NCI-H2107 treated with DMSO at 0.1 percent for 48 hours (cell line): ENCODE data around the gene AMBRA1.
"Not testable (repeated sequence)": the region's sequence is repeated elsewhere in the genome, so short reads cannot be mapped to it uniquely, and the experiment has no call there.

ENCODE experiments used
- DNase-seq: peaks from one replicate; lab custom pipeline; 2025; ENCODE audit not compliant: unreplicated experiment; lab: John Stamatoyannopoulos, UW

Gene AMBRA1

GRCh38 chr11:46588131-46588530 lies 5.7 kb downstream of the AMBRA1 start:
- DNase-seq, result no peak

GRCh38 chr11:46583513-46583912 lies 10.3 kb downstream of the AMBRA1 start:
- not testable (repeated sequence) for DNase-seq

DNA sequence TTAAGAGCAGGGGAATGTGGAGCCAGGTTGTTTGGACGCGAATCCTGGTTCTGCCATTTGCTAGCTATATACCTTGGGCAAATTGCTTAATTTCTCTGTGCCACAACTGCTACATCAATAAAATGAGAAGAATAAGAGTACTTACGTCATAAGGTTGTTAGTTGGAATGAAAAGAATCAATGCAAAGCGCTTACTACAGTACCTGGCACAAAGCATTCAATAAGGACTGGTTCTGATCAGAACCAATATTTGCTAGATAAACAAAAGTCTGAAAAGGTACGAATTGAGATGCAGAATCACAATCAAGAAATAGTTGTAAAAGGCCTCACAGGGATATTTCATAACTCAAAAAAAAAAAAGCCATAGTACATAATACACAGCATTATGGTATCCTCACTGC lies 11.2 kb downstream of the AMBRA1 start:
- DNase-seq, result no peak

GRCh38 chr11:46577058-46577457 lies 16.8 kb downstream of the AMBRA1 start:
- DNase-seq, result no peak

DNA sequence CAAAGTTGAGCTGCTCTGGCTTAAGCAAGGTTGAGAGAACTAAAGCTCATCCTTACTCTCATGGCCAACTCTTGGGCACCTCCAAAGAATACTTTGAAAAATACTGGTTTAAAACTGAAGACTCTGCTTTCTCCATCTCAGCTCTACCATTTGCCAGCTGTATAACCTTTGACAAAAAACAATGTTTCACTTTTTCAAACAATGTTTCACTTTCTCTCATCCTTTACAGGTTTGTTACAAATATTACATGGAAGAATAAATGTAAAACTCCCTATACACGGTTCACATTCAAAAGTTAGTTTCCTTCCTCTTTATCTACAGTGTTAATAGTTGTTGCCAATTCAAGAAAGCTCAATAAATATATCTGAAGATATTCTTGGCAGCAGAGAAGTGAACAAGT lies 19.2 kb downstream of the AMBRA1 start:
- DNase-seq, result no peak

- no peak for DNase-seq
Observed at GRCh38 chr11:46570790-46571398, 22.9 kb downstream of the AMBRA1 start.

DNA sequence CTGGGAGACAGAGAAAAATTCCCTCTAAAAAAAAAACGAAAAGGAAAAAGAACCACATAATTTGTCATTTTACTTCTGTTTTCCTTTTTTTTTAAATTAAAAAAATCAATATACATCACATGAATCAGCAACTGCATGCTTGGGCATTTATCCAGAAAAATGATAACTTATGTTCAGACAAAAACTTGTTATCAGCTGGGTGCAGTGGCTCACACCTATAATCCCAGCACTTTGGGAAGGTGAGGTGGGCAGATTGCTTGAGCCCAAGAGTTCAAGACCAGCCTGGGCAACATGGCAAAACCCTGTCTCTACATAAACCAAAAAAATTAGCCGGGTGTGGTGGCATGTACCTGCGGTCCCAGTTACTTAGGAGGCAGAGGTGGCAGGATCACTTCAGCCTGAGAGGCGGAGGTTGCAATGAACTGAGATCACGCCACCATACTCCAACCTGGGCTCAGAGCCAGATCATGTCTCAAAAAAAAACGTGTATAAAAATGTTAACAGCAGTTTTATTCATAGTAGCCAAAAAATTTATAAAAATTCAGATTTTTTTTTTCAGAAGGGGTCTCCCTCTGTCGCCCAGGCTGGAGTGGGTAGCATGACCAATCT lies 28.5 kb downstream of the AMBRA1 start:
- no peak for DNase-seq

GRCh38 chr11:46564459-46564858 lies 29.4 kb downstream of the AMBRA1 start:
- no peak for DNase-seq

GRCh38 chr11:46562527-46562926 lies 31.3 kb downstream of the AMBRA1 start:
- no peak for DNase-seq

DNA sequence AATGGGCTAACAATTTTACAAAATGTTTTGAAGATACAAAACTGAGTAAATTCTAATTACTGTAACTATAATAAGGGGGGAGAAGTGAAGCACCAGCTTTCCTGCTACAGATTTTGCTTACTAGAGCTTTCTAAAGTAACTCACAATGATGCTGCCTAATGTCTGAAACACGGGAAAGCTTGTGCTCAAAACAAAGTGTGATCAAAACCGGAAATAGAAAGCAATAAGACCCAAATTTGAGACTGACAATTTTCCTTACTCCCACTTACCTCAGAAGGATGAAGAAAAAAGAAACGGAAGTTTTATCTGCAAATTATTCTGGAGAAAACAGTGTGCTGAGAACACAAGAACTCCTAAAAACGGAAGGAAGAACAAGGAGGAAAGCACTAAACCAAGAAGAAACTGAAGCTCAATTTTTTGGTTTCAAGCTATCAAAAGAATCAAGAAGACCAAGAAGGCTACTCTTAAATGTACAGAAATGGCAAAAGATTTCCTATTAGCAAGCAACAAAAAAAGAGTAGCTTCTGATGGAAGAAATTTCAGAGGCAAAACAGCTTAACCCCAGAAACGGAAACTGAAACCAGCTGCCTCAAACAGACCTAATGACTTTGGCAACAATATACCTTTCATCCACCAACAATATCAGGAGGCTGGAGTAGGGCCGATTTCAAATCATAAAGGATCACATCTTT lies 33.4 kb downstream of the AMBRA1 start:
- DNase-seq, result peak; percentile 78

- DNase-seq, result no peak
Observed at GRCh38 chr11:46559815-46560214, 34.0 kb downstream of the AMBRA1 start.

- no peak for DNase-seq
Observed at GRCh38 chr11:46557684-46558151, 36.1 kb downstream of the AMBRA1 start.

GRCh38 chr11:46555267-46556054 lies 38.4 kb downstream of the AMBRA1 start:
- peak; percentile 66 for DNase-seq

- no peak for DNase-seq
Observed at GRCh38 chr11:46554213-46555147, 39.3 kb downstream of the AMBRA1 start.

DNA sequence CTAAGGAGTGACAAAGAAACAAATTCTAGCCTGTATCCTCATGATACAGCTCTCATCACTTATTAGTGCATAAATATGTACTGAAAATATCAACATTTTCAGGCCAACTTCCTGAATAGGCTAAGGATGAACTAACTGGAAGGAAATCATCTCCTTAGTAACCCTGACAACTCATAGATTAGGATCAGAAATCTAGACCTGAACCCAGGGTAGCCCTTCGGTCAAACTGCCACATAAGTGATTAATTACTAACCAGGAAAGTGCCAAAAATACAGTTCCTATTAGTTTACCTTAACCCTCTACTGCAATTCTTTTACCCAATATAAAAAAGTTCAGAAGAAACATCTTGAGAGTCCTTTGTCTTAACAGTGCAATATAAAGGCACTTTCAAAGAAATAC lies 40.0 kb downstream of the AMBRA1 start:
- no peak for DNase-seq

DNA sequence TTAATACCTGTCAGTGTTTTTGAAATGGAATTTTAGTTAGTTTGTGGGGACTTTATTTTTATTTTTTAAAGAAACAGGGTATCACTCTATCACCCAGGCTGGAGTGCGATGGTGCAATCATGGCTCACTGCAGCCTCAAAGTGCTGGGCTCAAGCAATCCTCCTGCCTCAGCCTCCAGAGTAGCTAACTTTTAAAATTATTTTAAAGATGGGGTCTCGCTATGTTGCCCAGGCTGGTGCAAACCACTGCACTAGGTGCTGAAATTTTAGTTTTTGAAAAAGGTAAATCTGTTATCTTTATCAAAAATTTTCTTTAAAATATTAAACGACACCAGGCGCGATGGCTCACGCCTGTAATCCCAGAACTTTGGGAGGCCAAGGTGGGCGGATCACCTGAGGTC lies 42.6 kb downstream of the AMBRA1 start:
- DNase-seq, result no peak

GRCh38 chr11:46547579-46547978 lies 46.2 kb downstream of the AMBRA1 start:
- DNase-seq, result no peak

DNA sequence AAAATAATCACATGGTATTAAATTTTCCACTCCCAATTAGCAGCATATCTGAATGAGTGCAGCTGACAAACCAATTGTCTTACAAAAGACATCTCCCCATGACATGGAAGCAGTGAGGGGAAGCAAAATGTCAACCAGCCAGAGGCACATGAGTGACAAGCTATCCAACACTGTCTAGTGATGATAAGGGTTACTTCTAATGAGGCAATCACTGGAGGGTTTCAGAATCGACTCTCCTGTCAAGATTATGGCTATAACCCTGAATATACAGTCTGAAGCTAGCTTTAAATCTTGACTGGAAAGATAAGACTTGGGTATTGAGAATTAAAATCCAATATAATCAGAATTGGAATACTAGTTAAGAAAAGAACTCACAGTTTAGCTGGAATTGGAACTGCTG lies 50.3 kb downstream of the AMBRA1 start:
- DNase-seq, result no peak

GRCh38 chr11:46541593-46542371 lies 52.0 kb downstream of the AMBRA1 start:
- DNase-seq, result peak; percentile 7

DNA sequence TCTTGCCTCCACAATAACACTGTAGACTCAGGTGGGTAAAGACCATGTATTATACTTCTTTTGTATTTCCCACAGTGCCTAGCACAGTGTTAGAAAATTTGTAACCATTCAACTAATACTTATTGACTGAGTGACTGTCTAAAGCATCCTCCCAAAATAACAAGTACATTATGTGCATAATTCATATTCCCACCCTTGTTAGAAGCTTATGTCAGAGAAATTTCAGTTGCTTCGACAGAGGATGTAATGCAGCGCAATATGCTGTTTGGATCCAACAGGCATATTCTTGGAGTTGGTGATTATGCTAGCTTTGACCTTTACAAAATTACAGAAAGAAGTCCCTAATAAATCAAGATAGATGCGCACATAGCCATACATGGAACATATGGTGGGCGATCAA lies 53.0 kb downstream of the AMBRA1 start:
- DNase-seq, result no peak
